Inflammatory macrophage (primary cell): Measurements from ENCODE around the gene BCAP29.
A peak's percentile ranks its signal among the peaks of the same experiment; 100 is the strongest.
"Not testable (repeated sequence)": the region's sequence is repeated elsewhere in the genome, so short reads cannot be mapped to it uniquely, and the experiment has no call there.

Source experiments
- DNase-seq, 2 donors: peaks; one replicate each; pipeline ENCODE4 v3.0.0-alpha.2; 2020 to 2022

The BCAP29 gene

DNA sequence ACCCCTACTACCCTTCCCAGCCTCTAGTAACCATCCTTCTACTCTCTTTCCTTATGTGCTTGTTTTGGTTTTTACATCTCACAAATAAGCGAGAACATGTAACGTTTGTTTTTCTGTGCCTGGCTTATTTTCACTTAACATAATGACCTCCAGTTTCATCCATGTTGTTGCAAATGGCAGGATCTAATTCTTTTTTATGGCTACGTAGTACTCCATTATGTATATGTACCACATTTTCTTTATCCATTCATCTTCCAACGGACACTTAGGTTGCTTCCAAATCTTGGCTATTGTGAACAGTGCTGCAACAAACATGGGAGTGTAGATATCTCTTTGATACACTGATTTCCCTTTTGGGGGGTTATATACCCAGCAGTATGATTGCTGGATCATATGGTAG, 47.0 kb downstream of the BCAP29 start:
- DNase-seq, result no peak

DNA sequence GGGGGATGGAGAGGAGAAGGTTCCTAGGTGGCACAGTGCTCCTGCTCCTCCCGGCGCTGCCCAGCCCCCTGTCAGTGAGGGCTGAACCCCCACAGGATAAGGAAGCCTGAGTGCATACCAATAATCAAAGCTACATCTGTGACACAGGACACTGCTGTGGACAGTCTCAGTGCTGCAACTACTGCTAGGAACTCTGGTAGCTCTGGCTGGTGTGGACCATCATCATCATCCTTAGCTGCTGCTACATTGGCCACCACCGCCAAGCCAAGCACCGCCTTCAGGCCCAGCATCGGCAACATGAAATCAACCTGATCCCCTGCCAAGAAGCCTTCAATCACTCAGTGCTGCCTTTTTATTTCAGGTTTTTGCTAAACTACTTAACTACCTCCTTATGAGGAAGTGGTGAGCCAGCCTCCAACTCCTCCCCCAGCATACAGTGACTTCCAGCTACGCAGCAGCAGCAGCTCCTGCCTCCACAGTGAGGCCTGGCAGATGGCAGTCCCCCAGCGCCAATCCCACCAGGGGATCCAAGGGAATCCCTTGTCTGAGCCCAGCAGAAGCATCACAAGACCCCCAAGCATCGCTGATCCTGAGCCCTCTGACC, 48.5 kb downstream of the BCAP29 start:
- DNase-seq, result peak; percentile 38 to 58

GRCh38 chr7:107630342-107630741, 50.3 kb downstream of the BCAP29 start:
- no peak for DNase-seq

DNA sequence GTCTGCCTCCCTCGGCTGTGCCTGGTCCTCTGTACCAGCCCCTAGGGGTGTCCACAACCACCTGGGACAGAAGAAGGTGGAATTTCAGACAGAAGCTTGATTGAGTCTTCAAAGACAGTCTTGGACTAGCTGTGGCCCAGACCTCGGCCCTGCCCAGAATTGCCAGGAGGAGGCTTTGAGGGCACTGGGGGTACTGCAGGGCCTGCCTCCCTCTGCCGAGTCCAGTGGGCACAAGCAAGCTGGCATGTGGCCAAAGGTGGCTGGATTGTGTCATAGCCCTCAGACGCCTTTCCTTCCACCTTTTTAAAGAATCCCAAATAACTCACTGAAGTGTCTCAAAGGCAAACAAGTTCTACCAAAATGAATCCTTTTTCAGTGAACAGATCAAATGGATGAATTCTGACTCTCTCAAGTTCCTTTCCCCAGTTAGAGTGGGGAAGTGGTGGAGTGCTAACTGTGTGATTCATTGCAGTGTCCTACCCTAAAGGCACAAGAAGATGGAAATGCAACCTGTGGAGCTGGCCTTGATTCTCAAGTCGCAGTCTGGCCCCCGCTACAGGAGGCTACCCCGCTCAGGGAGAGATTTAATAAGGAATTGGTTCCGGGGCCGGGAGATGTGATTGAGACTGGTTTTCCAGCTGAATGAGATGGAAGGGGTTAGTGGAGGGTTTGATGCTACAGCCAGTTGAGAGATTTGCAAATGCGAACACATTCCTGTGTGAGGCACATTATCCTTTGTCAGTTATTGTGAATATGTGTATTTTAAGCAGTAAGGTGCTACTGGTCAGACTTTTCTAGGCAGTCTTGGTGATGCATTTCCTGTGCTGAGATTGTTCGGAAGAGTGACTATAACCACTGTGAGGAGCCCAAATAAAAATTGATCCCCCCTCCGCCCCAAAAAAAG, 51.8 kb downstream of the BCAP29 start:
- no peak for DNase-seq

DNA sequence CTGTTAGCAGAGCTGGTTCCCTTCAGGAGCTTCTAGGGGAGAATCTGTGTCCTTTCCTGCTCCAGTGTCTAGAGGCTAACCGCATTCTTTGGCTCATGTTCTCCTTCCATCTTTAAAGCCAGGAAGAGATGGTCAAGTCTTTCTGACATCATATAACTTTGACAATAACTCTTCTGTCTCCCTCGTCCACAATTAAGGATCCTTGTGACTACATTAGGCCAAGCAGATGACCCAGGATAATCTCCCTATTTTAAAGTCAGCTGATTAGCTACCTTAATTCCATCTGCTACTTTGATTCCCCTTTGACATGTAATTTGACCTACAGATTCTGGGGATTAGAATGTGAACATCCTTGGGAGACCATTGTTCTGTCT, 52.4 kb downstream of the BCAP29 start:
- DNase-seq, result no peak

DNA sequence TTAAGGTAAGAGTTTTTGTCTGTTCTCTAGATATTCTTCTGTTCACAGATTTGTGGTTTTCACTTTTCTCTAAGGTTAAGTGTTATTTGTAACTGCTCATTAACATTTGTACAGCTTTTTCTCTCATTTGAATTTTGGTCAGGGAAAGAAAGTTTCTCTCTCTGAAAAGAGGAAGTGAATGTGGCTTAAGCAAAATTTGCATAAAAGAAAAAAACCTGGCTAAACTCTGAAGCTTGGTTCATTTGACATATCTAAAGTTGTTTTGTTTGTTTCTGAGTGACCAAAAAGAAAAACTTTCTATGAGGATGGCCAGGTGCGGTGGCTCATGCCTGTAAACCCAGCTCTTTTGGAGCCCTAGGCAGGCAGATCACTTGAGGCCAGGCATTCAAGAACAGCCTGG, 58.5 kb downstream of the BCAP29 start:
- peak in 1 of 2 donors; percentile 61 for DNase-seq

DNA sequence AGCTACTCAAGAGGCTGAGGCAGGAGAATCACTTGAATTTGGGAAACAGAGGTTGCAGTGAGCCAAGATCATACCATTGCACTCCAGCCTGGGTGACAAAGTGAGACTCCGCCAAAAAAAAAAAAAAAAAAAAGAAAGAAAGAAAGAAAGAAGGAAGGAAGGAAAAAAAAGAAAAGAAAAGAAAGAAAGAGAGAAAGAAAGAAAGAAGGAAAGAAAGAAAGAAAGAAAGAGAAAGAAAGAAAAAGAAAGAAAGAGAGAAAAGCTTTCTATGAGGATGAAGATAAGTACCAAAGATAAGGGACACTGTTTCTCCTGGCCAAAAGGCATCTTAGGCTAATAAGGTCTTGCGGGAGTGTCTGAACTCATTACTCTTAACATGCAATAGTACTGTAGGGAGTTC, 59.0 kb downstream of the BCAP29 start:
- not testable (repeated sequence) for DNase-seq

- DNase-seq, result no peak
Measured at GRCh38 chr7:107641676-107642075, 61.6 kb downstream of the BCAP29 start.

GRCh38 chr7:107642501-107642900, 62.5 kb downstream of the BCAP29 start:
- no peak for DNase-seq

GRCh38 chr7:107643407-107643806, 63.4 kb downstream of the BCAP29 start:
- no peak for DNase-seq

- no peak for DNase-seq
Measured at GRCh38 chr7:107643938-107644308, 63.9 kb downstream of the BCAP29 start.

DNA sequence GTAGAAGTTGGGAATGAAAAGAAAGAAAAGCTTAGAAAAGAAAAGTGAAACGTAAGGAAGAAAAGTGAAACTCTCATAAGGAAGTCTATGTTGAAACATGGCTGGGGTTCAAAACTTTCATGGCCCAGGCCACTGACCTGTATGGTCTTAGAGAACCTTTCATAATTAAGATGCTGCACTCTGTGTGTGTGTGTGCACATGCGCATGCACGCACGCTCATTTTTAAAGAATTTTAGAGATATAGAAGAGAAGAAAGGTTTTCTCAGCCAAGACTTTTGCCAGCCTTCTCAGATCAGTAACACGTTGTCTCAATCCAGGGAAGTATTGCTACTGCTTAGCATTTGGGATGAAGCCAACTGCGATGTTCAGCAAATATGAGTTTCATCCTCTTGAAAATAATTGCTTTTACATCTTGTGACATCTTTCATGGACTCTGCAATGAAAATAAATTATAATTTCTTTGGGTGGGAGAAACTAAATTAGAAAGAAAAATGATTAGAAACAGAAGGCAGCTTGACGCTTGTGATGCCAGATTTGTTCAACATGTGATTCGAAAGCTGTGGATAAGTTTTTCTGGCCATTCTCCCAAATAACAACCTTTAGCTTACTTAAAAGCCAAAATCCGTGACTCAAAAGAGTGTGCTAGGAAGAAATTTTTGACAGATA, 64.4 kb downstream of the BCAP29 start:
- DNase-seq, result no peak

DNA sequence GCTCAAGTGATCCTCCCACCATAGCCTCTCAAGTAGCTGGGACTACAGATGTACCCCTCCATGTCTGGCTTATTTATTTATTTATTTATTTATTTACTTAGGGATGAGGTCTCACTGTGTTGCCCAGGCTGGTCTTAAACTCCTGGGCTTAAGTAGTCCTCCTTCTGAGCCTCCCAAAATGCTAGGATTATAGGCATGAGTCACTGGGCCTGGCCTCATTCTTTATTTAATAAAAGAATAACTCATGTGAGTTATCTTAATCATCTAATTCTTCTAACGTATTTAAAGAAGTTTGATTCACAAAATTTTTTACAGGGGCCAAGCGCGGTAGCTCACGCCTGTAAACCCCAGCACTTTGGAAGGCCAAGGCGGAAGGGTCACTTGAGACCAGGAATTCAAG, 72.6 kb downstream of the BCAP29 start:
- DNase-seq, result no peak

- DNase-seq, result no peak
Measured at GRCh38 chr7:107658467-107658866, 78.4 kb downstream of the BCAP29 start.

DNA sequence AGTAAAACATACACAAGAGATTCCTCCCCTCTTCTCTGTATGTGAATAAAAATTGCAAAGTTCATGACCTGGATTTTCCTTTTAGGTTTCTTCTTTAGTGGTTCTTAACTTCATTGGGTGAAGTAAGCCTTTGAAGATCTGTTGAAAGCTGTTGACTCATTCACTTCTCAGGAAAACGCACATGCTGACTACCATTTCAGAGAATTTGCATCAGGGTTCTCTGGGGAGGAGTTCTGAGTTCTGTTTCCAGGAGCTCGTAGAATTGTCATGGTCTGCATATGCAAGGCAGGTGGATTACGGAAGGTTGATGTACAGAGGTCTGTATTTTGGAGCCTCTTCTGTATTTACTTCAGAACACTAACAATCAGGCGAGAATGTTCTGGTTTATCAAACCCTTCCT, 79.6 kb downstream of the BCAP29 start:
- peak; percentile 10 to 46 for DNase-seq

DNA sequence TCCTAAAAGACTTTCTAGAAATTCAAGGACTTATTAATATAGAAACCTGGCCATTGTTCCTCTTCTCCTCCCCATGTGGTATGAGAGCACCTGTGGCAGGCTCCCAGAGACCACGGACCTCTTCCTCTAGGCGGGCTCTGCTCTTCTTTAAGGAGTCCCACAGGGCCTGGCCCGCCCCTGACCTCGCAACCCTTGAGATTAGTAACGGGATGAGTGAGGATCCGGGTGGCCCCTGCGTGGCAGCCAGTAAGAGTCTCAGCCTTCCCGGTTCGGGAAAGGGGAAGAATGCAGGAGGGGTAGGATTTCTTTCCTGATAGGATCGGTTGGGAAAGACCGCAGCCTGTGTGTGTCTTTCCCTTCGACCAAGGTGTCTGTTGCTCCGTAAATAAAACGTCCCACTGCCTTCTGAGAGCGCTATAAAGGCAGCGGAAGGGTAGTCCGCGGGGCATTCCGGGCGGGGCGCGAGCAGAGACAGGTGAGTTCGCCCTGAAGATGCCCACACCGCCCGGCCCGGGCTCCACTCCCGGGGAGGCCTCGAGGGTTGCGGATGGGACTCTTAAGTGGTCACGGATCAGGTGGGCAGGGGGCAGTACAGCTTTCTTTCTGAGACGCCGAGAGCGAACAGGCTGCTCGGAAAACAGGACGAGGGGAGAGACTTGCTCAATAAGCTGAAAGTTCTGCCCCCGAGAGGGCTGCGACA, 80.5 kb downstream of the BCAP29 start, which contains the start of gene SLC26A4:
Gene SLC26A4, plus strand, starts transcription at position 448 of the 700 bp plus-strand sequence. CDS start 814 bp downstream, outside the sequence.
- no peak for DNase-seq

DNA sequence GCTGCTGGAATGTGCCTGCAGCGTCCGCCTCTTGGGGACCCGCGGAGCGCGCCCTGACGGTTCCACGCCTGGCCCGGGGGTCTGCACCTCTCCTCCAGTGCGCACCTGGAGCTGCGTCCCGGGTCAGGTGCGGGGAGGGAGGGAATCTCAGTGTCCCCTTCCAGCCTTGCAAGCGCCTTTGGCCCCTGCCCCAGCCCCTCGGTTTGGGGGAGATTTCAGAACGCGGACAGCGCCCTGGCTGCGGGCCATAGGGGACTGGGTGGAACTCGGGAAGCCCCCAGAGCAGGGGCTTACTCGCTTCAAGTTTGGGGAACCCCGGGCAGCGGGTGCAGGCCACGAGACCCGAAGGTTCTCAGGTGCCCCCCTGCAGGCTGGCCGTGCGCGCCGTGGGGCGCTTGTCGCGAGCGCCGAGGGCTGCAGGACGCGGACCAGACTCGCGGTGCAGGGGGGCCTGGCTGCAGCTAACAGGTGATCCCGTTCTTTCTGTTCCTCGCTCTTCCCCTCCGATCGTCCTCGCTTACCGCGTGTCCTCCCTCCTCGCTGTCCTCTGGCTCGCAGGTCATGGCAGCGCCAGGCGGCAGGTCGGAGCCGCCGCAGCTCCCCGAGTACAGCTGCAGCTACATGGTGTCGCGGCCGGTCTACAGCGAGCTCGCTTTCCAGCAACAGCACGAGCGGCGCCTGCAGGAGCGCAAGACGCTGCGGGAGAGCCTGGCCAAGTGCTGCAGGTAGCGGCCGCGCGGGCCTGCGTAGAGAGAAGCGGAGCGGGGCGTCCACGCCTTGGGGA, 81.2 kb downstream of the BCAP29 start:
- DNase-seq, result peak in 1 of 2 donors; percentile 14

DNA sequence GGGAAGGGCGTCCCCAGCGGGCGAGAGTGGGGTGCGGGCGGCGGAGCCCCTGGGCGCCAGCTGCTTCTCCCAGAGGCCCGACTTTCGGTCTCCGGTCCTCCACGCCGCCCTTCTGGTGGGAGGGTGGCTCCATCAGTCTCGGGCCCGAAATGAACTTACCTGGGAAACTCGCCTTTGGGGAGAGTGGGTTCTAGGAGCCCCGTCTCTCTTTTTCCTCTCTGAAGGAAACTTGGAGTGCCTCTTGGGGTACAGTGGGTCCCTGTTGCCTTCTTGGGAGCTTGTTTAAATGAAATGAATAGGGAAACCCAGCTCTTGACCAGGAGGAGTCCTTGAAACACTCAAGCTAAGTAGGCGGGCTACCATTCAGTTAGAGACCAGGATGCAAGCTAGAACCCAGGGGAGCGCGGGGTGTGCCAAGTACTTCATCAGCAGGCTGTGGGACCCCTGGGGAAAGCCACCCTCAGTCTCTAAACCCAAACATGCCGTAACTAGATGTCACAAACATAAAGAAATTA, 81.9 kb downstream of the BCAP29 start:
- DNase-seq, result no peak

- no peak for DNase-seq
Measured at GRCh38 chr7:107663196-107663595, 83.2 kb downstream of the BCAP29 start.

DNA sequence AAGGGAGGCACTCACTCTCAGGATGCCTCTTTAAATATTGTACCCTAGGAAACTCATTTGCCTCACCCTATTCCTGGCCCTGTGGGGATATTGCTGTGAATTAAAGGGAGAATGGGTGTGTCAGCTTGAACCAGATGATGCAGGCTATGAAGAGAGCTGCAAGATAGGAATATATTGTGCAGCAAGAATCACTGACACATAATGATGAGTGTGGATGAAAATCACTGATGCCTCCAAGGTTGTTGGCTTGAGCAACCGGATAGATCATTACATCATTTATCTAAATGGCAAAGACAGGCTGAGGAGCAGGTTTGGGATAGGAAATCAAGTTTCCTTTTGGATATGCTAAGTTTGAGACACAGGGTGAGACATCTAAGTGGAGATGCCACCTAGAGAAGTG, 86.7 kb downstream of the BCAP29 start:
- DNase-seq, result no peak

GRCh38 chr7:107667341-107667740, 87.3 kb downstream of the BCAP29 start:
- no peak for DNase-seq

DNA sequence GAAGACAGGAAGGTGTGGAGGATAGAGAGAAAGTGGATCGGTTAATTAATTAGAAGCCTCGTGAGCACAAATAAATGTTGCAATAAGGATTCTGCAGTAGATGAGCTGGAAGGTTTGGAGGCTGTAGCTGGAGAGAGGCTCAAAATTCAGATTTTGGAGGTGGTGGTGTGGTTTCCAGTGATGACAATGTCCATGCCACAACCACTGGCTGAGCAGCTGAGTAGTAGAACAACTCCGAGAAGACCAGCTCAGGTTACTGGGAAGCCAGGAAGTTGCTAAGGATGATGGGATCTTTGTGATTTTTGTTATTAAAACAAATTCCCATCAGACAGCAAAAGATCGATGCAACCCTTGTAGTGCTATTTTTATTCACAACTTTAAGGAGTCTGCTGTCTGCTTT, 88.2 kb downstream of the BCAP29 start:
- DNase-seq, result no peak
